Measurements from ENCODE around the gene FAP.

GRCh38 chr2:162241571-162241970 is 1.7 kb downstream of the FAP start:
- TF ChIP-seq CTCF (IDR thresholded peaks at IDR 0.05) (no peak), POLR2A (IDR thresholded peaks at IDR 0.05) (no peak)
